HEK293 (cell line): ENCODE measurements around the gene C16orf82.

ENCODE experiments used
- CTCF ChIA-PET: fragments of 350-600 bp; formaldehyde crosslinking; extraction: SDS; loops from one replicate; lab custom pipeline; 2021; ENCODE audit warnings: antibody characterized with exemption; lab: Yijun Ruan, JAX
- POLR2A ChIA-PET: fragments of 300-600 bp; formaldehyde crosslinking; extraction: SDS; loops from one replicate; lab custom pipeline; 2020; ENCODE audit warnings: antibody characterized with exemption, inconsistent platforms; lab: Yijun Ruan, JAX
- H3K27ac ChIP-seq: fragments of 200-500 bp; sonication (Bioruptor generic); 2 replicates; pipeline ENCODE4 v1.5.1; 2014; ENCODE audit warnings: low read depth, low read length, control low read depth, inconsistent platforms; ENCODE audit errors: extremely low read depth
- H3K36me3 ChIP-seq, 2 experiments: fragments of 200-500 bp in 1 of 2; sonication (Bioruptor generic) in 1 of 2; 1 replicate in 1 of 2; 2 replicates in 1 of 2; pipeline ENCODE4 v1.5.1; 2014 to 2017; ENCODE audit warnings: inconsistent platforms in 2 of 2, low read length in 2 of 2; ENCODE audit not compliant: control insufficient read depth in 2 of 2, insufficient read depth in 1 of 2
- H3K4me1 ChIP-seq: fragments of 200-500 bp; sonication (Bioruptor generic); 2 replicates; pipeline ENCODE4 v1.5.1; 2014; ENCODE audit warnings: mild to moderate bottlenecking, low read length, inconsistent platforms; ENCODE audit not compliant: control insufficient read depth, insufficient read depth
- H3K4me3 ChIP-seq: 2 replicates; pipeline ENCODE4 v1.5.1; 2011; ENCODE audit warnings: low read depth, mild to moderate bottlenecking, control low read depth, low read length, moderate library complexity
- H3K9me3 ChIP-seq: fragments of 200-500 bp; sonication (Bioruptor generic); 2 replicates; pipeline ENCODE4 v1.5.1; 2014; ENCODE audit warnings: low read depth, low read length, inconsistent platforms; ENCODE audit not compliant: control insufficient read depth, insufficient read depth
- KLF1 ChIP-seq: fragments of 450-650 bp; formaldehyde crosslinking; IDR thresholded peaks from 2 replicates; pipeline ENCODE4 v1.5.1; 2016; ENCODE audit warnings: missing biosample characterization, missing genetic modification characterization
- PBX3 ChIP-seq: sonication (generic); formaldehyde crosslinking; IDR thresholded peaks from 2 replicates; pipeline ENCODE4 v1.8.1; 2022; ENCODE audit warnings: mild to moderate bottlenecking, moderate library complexity, missing genetic modification reagents
- RBAK ChIP-seq: fragments of 450-650 bp; formaldehyde crosslinking; IDR thresholded peaks from 2 replicates; pipeline ENCODE4 v1.5.1; 2016; ENCODE audit warnings: missing biosample characterization, missing genetic modification characterization
- TCF7L2 ChIP-seq: IDR thresholded peaks from 2 replicates; pipeline ENCODE4 v1.6.1; 2011; ENCODE audit warnings: low read depth, mild to moderate bottlenecking, inconsistent platforms, low read length, moderate library complexity, borderline replicate concordance
- ZFP3 ChIP-seq: fragments of 450-650 bp; formaldehyde crosslinking; IDR thresholded peaks from 2 replicates; pipeline ENCODE4 v1.5.1; 2016; ENCODE audit warnings: low read depth, missing biosample characterization, missing genetic modification characterization
- ZNF114 ChIP-seq: fragments of 450-650 bp; formaldehyde crosslinking; IDR thresholded peaks from 2 replicates; pipeline ENCODE4 v1.5.0; 2017; ENCODE audit warnings: missing biosample characterization, missing genetic modification characterization
- ZNF132 ChIP-seq: fragments of 450-650 bp; formaldehyde crosslinking; IDR thresholded peaks from 2 replicates; pipeline ENCODE4 v1.5.1; 2017; ENCODE audit warnings: missing biosample characterization, missing genetic modification characterization, borderline replicate concordance
- ZNF214 ChIP-seq: fragments of 450-650 bp; formaldehyde crosslinking; IDR thresholded peaks from 2 replicates; pipeline ENCODE4 v1.5.1; 2017; ENCODE audit warnings: missing biosample characterization, mild to moderate bottlenecking, missing genetic modification characterization, borderline replicate concordance
- ZNF433 ChIP-seq: fragments of 450-650 bp; formaldehyde crosslinking; IDR thresholded peaks from 2 replicates; pipeline ENCODE4 v1.5.1; 2016; ENCODE audit warnings: missing biosample characterization, missing genetic modification characterization, low read depth
- ZNF510 ChIP-seq: fragments of 450-650 bp; formaldehyde crosslinking; IDR thresholded peaks from 2 replicates; pipeline ENCODE4 v1.5.1; 2018; ENCODE audit warnings: mild to moderate bottlenecking, missing genetic modification characterization, missing biosample characterization; ENCODE audit not compliant: insufficient replicate concordance
- ZNF529 ChIP-seq: fragments of 450-650 bp; formaldehyde crosslinking; IDR thresholded peaks from 2 replicates; pipeline ENCODE4 v1.5.1; 2017; ENCODE audit warnings: missing genetic modification characterization, missing biosample characterization; ENCODE audit not compliant: insufficient replicate concordance
- ZNF561 ChIP-seq: fragments of 450-650 bp; IDR thresholded peaks from 2 replicates; pipeline ENCODE4 v1.5.1; 2018; ENCODE audit warnings: missing biosample characterization, missing genetic modification characterization, borderline replicate concordance
- ZNF585B ChIP-seq: fragments of 450-650 bp; formaldehyde crosslinking; IDR thresholded peaks from 2 replicates; pipeline ENCODE4 v1.5.1; 2016; ENCODE audit warnings: missing biosample characterization, missing genetic modification characterization
- ZNF610 ChIP-seq: fragments of 450-650 bp; formaldehyde crosslinking; IDR thresholded peaks from 2 replicates; pipeline ENCODE4 v1.5.1; 2016; ENCODE audit warnings: missing biosample characterization, missing genetic modification characterization, borderline replicate concordance
- ZNF664 ChIP-seq: fragments of 450-650 bp; formaldehyde crosslinking; IDR thresholded peaks from 2 replicates; pipeline ENCODE4 v1.5.1; 2016; ENCODE audit warnings: missing biosample characterization, missing genetic modification characterization
- ZNF837 ChIP-seq: fragments of 450-650 bp; formaldehyde crosslinking; IDR thresholded peaks from 2 replicates; pipeline ENCODE4 v1.5.1; 2016; ENCODE audit warnings: missing biosample characterization, missing genetic modification characterization
- ZNF843 ChIP-seq: fragments of 450-650 bp; formaldehyde crosslinking; IDR thresholded peaks from 2 replicates; pipeline ENCODE4 v1.5.1; 2016; ENCODE audit warnings: missing biosample characterization, missing genetic modification characterization
- ZSCAN16 ChIP-seq: fragments of 450-650 bp; formaldehyde crosslinking; IDR thresholded peaks from 2 replicates; pipeline ENCODE4 v1.5.1; 2016; ENCODE audit warnings: missing biosample characterization, missing genetic modification characterization
- TF ChIP-seq, protein P1 (sequence below): fragments of 450-650 bp; formaldehyde crosslinking; IDR thresholded peaks from 2 replicates; pipeline ENCODE4 v1.5.1; 2016; ENCODE audit warnings: missing biosample characterization, missing genetic modification characterization

C16orf82 gene

GRCh38 chr16:27070776-27071175 lies 4.0 kb downstream of the C16orf82 start:
- no peak overlapping the region for H3K27ac ChIP-seq
- ChIA-PET CTCF (no interaction called here), POLR2A (no interaction called here)
- H3K36me3 ChIP-seq: no peaks in the 10 kb centered on the region
- H3K9me3 ChIP-seq: no peaks in the 10 kb centered on the region
- H3K4me1 ChIP-seq: no peaks in the 10 kb centered on the region
- TF ChIP-seq ZFP3 (no peak), ZNF610 (no peak), ZNF664 (tag by site-specific recombination) (no peak), ZNF529 (tag by site-specific recombination) (no peak), ZSCAN16 (tag by site-specific recombination) (no peak), ZNF214 (tag by site-specific recombination) (no peak), RBAK (tag by site-specific recombination) (no peak), ZNF843 (tag by site-specific recombination) (no peak)
- H3K4me3 ChIP-seq: no peak overlapping the region

DNA sequence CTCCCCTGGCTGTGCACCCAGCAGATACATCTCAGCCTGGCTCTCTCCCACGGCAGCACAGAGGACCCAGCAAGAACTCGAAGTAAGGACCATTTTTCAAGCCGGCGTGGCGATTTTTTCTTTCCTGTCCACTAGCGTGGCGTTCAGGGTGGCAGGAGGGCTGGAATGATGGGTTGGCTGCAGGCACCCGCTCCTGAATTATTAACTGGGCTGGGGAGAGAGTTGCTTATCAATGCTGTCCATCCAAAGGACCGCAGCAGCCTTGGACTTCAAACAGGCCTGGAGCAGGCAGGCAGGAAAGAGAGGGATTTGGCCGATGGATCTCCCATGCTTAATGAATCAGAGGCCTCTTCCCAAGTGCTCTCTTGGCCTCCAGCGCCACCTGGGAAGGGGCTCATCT lies 7.0 kb downstream of the C16orf82 start:
- Histone ChIP-seq H3K4me3 (no peak overlapping the region), H3K27ac (no peak overlapping the region), H3K4me1 (no peaks in the 10 kb centered on the region), H3K36me3 (no peaks in the 10 kb centered on the region), H3K9me3 (no peaks in the 10 kb centered on the region)
- POLR2A ChIA-PET: no interaction called here
- CTCF ChIA-PET: no interaction called here
- TF ChIP-seq ZNF114: no peak
- no peak for TF ChIP-seq TCF7L2
- no peak for TF ChIP-seq ZNF433
- no peak for TF ChIP-seq ZNF132 (tag by site-specific recombination)
- TF ChIP-seq KLF1 (tag by site-specific recombination): no peak
- TF ChIP-seq PBX3 (CRISPR knock-in tag): no peak
- TF ChIP-seq ZNF561: no peak
- TF ChIP-seq, protein P1, sequence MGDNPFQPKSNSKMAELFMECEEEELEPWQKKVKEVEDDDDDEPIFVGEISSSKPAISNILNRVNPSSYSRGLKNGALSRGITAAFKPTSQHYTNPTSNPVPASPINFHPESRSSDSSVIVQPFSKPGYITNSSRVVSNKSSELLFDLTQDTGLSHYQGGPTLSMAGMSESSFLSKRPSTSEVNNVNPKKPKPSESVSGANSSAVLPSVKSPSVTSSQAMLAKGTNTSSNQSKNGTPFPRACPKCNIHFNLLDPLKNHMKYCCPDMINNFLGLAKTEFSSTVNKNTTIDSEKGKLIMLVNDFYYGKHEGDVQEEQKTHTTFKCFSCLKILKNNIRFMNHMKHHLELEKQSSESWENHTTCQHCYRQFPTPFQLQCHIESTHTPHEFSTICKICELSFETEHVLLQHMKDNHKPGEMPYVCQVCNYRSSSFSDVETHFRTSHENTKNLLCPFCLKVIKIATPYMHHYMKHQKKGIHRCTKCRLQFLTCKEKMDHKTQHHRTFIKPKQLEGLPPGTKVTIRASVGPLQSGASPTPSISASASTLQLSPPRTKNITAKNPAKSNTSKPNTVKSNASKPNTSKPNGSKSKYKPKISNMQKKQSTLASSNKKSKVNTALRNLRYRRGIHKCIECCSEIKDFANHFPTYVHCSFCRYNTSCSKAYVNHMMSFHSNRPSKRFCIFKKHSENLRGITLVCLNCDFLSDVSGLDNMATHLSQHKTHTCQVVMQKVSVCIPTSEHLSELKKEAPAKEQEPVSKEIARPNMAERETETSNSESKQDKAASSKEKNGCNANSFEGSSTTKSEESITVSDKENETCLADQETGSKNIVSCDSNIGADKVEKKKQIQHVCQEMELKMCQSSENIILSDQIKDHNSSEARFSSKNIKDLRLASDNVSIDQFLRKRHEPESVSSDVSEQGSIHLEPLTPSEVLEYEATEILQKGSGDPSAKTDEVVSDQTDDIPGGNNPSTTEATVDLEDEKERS: no peak

- ChIA-PET POLR2A (no interaction called here), CTCF (interaction anchor here (0.6 to 1.3 kb wide), 2 partner anchors 29 to 654 kb away, joined by 3 to 4 read pairs; no protein-coding TSS in a partner anchor)
- H3K4me1 ChIP-seq: no peaks in the 10 kb centered on the region
- H3K4me3 ChIP-seq: no peak overlapping the region
- H3K36me3 ChIP-seq: no peaks in the 10 kb centered on the region
- TF ChIP-seq ZNF585B (tag by site-specific recombination): no peak
- TF ChIP-seq ZNF510 (tag by site-specific recombination): no peak
- no peak for TF ChIP-seq ZNF837 (tag by site-specific recombination)
- no peak overlapping the region for H3K27ac ChIP-seq
- H3K9me3 ChIP-seq: no peaks in the 10 kb centered on the region
Observed at GRCh38 chr16:27080895-27081294, 14.2 kb downstream of the C16orf82 start.
